GM23338 (cell line): ENCODE measurements around the gene ADAMTS13. TPM values are rescaled to one million over a fixed set of nuclear protein-coding genes. Genes with fewer than 3 reads are reported as not detected.

Experiments used
- ATAC-seq: fragments of 200-7000 bp; cut with Tn5 transposase; 3 replicates; pipeline ENCODE4 v1.9.1; 2020
- DNase-seq: peaks from one replicate; pipeline ENCODE4 v3.0.0-alpha.2; 2015; ENCODE audit warnings: low spot score
- H2AFZ ChIP-seq: fragments of 200-600 bp; sonication (generic); 2 replicates; pipeline ENCODE4 v1.8.0; 2016; ENCODE audit warnings: antibody characterized with exemption, mild to moderate bottlenecking, moderate library complexity
- H3F3A ChIP-seq: fragments of 200-600 bp; sonication (generic); replicated peaks from 2 replicates; pipeline ENCODE4 v1.8.0; 2017; ENCODE audit warnings: antibody characterized with exemption, mixed run types, low read depth
- H3K27ac ChIP-seq: fragments of 200-600 bp; sonication (generic); 2 replicates; pipeline ENCODE4 v1.6.1; 2016; ENCODE audit warnings: low read depth
- H3K27me3 ChIP-seq: fragments of 200-600 bp; sonication (generic); 2 replicates; pipeline ENCODE4 v1.8.0; 2016; ENCODE audit warnings: mild to moderate bottlenecking, mixed run types, moderate library complexity; ENCODE audit not compliant: insufficient read depth
- H3K36me3 ChIP-seq: fragments of 200-600 bp; sonication (generic); 2 replicates; pipeline ENCODE4 v1.8.0; 2016; ENCODE audit warnings: mild to moderate bottlenecking; ENCODE audit not compliant: insufficient read depth
- H3K4me1 ChIP-seq: fragments of 200-600 bp; sonication (generic); 2 replicates; pipeline ENCODE4 v1.8.0; 2016; ENCODE audit warnings: mild to moderate bottlenecking, moderate library complexity; ENCODE audit not compliant: insufficient read depth
- H3K4me2 ChIP-seq: fragments of 200-600 bp; sonication (generic); 2 replicates; pipeline ENCODE4 v1.7.1; 2017; ENCODE audit warnings: mixed run types
- H3K4me3 ChIP-seq: fragments of 200-600 bp; sonication (generic); 2 replicates; pipeline ENCODE4 v1.6.1; 2016; ENCODE audit warnings: mixed run types
- H3K79me2 ChIP-seq: fragments of 200-600 bp; sonication (generic); replicated peaks from 2 replicates; pipeline ENCODE4 v1.8.0; 2017; ENCODE audit warnings: mild to moderate bottlenecking; ENCODE audit not compliant: insufficient read depth
- H3K9me2 ChIP-seq: fragments of 200-600 bp; sonication (generic); 2 replicates; pipeline ENCODE4 v1.8.0; 2017; ENCODE audit not compliant: insufficient read depth
- H4K20me1 ChIP-seq: fragments of 200-600 bp; sonication (generic); replicated peaks from 2 replicates; pipeline ENCODE4 v1.8.0; 2017; ENCODE audit warnings: mild to moderate bottlenecking; ENCODE audit not compliant: insufficient read depth
- H3K27ac Mint-ChIP-seq: 2 replicates; pipeline ENCODE4 v1.8.0; 2020; ENCODE audit warnings: inconsistent platforms, mild to moderate bottlenecking, moderate library complexity, mixed read lengths
- H3K27me3 Mint-ChIP-seq: 3 replicates; pipeline ENCODE4 v1.8.0; 2022; ENCODE audit warnings: low read depth, mild to moderate bottlenecking, moderate library complexity, mixed read lengths, inconsistent platforms; ENCODE audit not compliant: insufficient read depth, poor library complexity
- H3K36me3 Mint-ChIP-seq: 3 replicates; pipeline ENCODE4 v1.8.0; 2021; ENCODE audit warnings: low read depth, mild to moderate bottlenecking, inconsistent platforms, moderate library complexity, mixed read lengths
- H3K4me1 Mint-ChIP-seq: 3 replicates; pipeline ENCODE4 v1.8.0; 2020; ENCODE audit warnings: mild to moderate bottlenecking, inconsistent platforms, mixed read lengths
- H3K4me3 Mint-ChIP-seq: 3 replicates; pipeline ENCODE4 v1.8.0; 2021; ENCODE audit warnings: moderate library complexity, mild to moderate bottlenecking, inconsistent platforms, mixed read lengths
- H3K9me3 Mint-ChIP-seq: 3 replicates; pipeline ENCODE4 v1.8.0; 2020; ENCODE audit warnings: moderate library complexity, mild to moderate bottlenecking, inconsistent platforms, mixed read lengths
- CREB1 ChIP-seq: fragments of 250-450 bp; sonication (Bioruptor Pico); IDR thresholded peaks from 2 replicates; pipeline ENCODE4 v1.5.0; 2020; ENCODE audit warnings: low read depth, mild to moderate bottlenecking, moderate library complexity
- EZH2 ChIP-seq: fragments of 200-600 bp; sonication (generic); IDR thresholded peaks from one replicate; pipeline ENCODE4 v1.8.0; 2017; ENCODE audit warnings: antibody characterized with exemption, mild to moderate bottlenecking, low read depth; ENCODE audit not compliant: unreplicated experiment
- EZH2phosphoT487 ChIP-seq: fragments of 200-600 bp; sonication (generic); IDR thresholded peaks from one replicate; pipeline ENCODE4 v1.8.1; 2018; ENCODE audit warnings: antibody characterized with exemption; ENCODE audit not compliant: unreplicated experiment
- POLR2AphosphoS5 ChIP-seq: IDR thresholded peaks from 2 replicates; pipeline ENCODE4 v1.6.1; 2016; ENCODE audit warnings: antibody characterized with exemption, low read depth
- STAT1 ChIP-seq: IDR thresholded peaks from one replicate; pipeline ENCODE4 v1.6.1; 2016; ENCODE audit warnings: antibody characterized with exemption; ENCODE audit not compliant: unreplicated experiment
- ZNF114 ChIP-seq: fragments of 250-450 bp; sonication (Bioruptor Pico); IDR thresholded peaks from 2 replicates; pipeline ENCODE4 v1.5.0; 2020; ENCODE audit warnings: mild to moderate bottlenecking, moderate library complexity
- polyA plus RNA-seq: library from polyadenylated mRNA; unstranded; fragments of >200 nt; fragmentation: Nextera tagmentation; extraction: Ambion mirVana; gene quantifications from 2 replicates; pipeline ENCODE4 v1.2.1, GENCODE V29; 2016
- total RNA-seq: library from RNA; depleted of rRNA; stranded (reverse); fragments of >200 nt; shearing (Covaris generic); gene quantifications from 2 replicates; pipeline ENCODE4 v1.2.3, GENCODE V29; 2014
- TF ChIP-seq, protein P1 (sequence below), 2 experiments: fragments of 200-600 bp in 1 of 2; sonication (generic) in 1 of 2; conservative IDR thresholded peaks; 2 replicates each; pipeline versions ENCODE4 v1.5.1 to v1.6.1; 2016 to 2017; ENCODE audit warnings: antibody characterized with exemption in 2 of 2, low read depth in 2 of 2, mild to moderate bottlenecking in 2 of 2, moderate library complexity in 1 of 2
- TF ChIP-seq, protein P2 (sequence below): fragments of 250-450 bp; sonication (Bioruptor Pico); IDR thresholded peaks from 2 replicates; pipeline ENCODE4 v1.5.0; 2020; ENCODE audit warnings: mild to moderate bottlenecking, moderate library complexity
- TF ChIP-seq, protein P3 (sequence below): IDR thresholded peaks from 2 replicates; pipeline ENCODE4 v1.6.1; 2016; ENCODE audit warnings: antibody characterized with exemption
- TF ChIP-seq, protein P4 (sequence below): IDR thresholded peaks from one replicate; pipeline ENCODE4 v1.6.1; 2018; ENCODE audit warnings: antibody characterized with exemption; ENCODE audit not compliant: unreplicated experiment

The ADAMTS13 gene
- total and polyA plus RNA-seq, 2 experiments from 2014 or later = 6.0 TPM

DNA sequence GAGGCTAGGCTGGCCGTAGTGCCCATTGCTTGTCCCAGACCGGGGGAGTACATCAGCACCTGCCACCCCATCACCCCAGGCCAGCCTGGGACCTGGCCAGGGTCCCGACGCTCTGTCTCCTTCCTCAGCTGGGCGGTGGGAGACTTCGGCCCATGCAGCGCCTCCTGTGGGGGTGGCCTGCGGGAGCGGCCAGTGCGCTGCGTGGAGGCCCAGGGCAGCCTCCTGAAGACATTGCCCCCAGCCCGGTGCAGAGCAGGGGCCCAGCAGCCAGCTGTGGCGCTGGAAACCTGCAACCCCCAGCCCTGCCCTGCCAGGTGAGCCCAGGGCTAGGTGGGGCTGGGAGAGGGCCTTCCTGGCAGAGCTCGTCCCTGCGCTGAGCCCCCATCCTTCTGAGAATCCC is 21.1 kb downstream of the ADAMTS13 start (continued):
- TF ChIP-seq, protein P1, sequence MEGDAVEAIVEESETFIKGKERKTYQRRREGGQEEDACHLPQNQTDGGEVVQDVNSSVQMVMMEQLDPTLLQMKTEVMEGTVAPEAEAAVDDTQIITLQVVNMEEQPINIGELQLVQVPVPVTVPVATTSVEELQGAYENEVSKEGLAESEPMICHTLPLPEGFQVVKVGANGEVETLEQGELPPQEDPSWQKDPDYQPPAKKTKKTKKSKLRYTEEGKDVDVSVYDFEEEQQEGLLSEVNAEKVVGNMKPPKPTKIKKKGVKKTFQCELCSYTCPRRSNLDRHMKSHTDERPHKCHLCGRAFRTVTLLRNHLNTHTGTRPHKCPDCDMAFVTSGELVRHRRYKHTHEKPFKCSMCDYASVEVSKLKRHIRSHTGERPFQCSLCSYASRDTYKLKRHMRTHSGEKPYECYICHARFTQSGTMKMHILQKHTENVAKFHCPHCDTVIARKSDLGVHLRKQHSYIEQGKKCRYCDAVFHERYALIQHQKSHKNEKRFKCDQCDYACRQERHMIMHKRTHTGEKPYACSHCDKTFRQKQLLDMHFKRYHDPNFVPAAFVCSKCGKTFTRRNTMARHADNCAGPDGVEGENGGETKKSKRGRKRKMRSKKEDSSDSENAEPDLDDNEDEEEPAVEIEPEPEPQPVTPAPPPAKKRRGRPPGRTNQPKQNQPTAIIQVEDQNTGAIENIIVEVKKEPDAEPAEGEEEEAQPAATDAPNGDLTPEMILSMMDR (conservative IDR thresholded peaks at IDR 0.05; ENCODE audit: low read depth in 2 of 2) = peak in 1 of 2 experiments; percentile 21; a peak in 2 of 4 replicates
- no peak for TF ChIP-seq EZH2

DNA sequence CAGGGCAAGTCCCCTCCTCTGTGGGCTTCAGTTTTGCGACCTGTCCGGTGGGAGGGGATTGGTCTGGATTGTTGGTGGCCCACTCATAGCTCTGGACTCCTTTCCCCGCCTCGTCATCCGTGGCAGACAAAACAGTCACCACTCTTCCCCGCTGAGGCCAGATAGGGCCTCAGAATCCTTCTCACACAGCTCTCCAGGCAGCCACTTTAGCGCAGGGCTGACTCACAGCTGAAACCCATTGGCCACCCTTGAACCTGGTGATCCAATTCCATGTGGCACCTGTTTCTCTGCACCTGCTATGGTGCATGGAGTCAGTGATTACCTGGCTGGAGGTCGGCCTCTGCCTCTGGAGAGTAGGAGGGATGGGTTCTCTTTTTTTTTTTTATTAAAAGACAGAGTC is 21.8 kb downstream of the ADAMTS13 start:
- Histone ChIP-seq H3K4me3 (no peak overlapping the region), H3K27me3 (no peaks in the 10 kb centered on the region), H3K27ac (no peak overlapping the region), H4K20me1 (no peaks in the 10 kb centered on the region), H3K79me2 (no peaks in the 10 kb centered on the region), H3K9me2 (no peaks in the 10 kb centered on the region), H3F3A (no peaks in the 10 kb centered on the region), H2AFZ (no peak overlapping the region), H3K4me1 (no peaks in the 10 kb centered on the region), H3K4me2 (no peak overlapping the region), H3K36me3 (no peaks in the 10 kb centered on the region)
- H3K36me3 Mint-ChIP-seq = no peaks in the 10 kb centered on the region; the same call in 2 of the 3 replicates
- no peak for DNase-seq
- H3K27me3 Mint-ChIP-seq = peaks cover 2% of the 10 kb centered on the region
- TF ChIP-seq, protein P2, sequence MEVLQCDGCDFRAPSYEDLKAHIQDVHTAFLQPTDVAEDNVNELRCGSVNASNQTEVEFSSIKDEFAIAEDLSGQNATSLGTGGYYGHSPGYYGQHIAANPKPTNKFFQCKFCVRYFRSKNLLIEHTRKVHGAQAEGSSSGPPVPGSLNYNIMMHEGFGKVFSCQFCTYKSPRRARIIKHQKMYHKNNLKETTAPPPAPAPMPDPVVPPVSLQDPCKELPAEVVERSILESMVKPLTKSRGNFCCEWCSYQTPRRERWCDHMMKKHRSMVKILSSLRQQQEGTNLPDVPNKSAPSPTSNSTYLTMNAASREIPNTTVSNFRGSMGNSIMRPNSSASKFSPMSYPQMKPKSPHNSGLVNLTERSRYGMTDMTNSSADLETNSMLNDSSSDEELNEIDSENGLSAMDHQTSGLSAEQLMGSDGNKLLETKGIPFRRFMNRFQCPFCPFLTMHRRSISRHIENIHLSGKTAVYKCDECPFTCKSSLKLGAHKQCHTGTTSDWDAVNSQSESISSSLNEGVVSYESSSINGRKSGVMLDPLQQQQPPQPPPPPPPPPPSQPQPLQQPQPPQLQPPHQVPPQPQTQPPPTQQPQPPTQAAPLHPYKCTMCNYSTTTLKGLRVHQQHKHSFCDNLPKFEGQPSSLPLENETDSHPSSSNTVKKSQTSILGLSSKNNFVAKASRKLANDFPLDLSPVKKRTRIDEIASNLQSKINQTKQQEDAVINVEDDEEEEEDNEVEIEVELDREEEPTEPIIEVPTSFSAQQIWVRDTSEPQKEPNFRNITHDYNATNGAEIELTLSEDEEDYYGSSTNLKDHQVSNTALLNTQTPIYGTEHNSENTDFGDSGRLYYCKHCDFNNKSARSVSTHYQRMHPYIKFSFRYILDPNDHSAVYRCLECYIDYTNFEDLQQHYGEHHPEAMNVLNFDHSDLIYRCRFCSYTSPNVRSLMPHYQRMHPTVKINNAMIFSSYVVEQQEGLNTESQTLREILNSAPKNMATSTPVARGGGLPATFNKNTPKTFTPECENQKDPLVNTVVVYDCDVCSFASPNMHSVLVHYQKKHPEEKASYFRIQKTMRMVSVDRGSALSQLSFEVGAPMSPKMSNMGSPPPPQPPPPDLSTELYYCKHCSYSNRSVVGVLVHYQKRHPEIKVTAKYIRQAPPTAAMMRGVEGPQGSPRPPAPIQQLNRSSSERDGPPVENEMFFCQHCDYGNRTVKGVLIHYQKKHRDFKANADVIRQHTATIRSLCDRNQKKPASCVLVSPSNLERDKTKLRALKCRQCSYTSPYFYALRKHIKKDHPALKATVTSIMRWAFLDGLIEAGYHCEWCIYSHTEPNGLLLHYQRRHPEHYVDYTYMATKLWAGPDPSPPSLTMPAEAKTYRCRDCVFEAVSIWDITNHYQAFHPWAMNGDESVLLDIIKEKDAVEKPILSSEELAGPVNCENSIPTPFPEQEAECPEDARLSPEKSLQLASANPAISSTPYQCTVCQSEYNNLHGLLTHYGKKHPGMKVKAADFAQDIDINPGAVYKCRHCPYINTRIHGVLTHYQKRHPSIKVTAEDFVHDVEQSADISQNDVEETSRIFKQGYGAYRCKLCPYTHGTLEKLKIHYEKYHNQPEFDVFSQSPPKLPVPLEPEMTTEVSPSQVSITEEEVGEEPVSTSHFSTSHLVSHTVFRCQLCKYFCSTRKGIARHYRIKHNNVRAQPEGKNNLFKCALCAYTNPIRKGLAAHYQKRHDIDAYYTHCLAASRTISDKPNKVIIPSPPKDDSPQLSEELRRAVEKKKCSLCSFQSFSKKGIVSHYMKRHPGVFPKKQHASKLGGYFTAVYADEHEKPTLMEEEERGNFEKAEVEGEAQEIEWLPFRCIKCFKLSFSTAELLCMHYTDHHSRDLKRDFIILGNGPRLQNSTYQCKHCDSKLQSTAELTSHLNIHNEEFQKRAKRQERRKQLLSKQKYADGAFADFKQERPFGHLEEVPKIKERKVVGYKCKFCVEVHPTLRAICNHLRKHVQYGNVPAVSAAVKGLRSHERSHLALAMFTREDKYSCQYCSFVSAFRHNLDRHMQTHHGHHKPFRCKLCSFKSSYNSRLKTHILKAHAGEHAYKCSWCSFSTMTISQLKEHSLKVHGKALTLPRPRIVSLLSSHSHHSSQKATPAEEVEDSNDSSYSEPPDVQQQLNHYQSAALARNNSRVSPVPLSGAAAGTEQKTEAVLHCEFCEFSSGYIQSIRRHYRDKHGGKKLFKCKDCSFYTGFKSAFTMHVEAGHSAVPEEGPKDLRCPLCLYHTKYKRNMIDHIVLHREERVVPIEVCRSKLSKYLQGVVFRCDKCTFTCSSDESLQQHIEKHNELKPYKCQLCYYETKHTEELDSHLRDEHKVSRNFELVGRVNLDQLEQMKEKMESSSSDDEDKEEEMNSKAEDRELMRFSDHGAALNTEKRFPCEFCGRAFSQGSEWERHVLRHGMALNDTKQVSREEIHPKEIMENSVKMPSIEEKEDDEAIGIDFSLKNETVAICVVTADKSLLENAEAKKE (CRISPR knock-in tag) = no peak
- TF ChIP-seq EZH2phosphoT487 = no peak
- no peak for TF ChIP-seq CREB1 (CRISPR knock-in tag)
- TF ChIP-seq, protein P3, sequence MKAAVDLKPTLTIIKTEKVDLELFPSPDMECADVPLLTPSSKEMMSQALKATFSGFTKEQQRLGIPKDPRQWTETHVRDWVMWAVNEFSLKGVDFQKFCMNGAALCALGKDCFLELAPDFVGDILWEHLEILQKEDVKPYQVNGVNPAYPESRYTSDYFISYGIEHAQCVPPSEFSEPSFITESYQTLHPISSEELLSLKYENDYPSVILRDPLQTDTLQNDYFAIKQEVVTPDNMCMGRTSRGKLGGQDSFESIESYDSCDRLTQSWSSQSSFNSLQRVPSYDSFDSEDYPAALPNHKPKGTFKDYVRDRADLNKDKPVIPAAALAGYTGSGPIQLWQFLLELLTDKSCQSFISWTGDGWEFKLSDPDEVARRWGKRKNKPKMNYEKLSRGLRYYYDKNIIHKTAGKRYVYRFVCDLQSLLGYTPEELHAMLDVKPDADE = no peak
- no peak for TF ChIP-seq ZNF114 (CRISPR knock-in tag)
- TF ChIP-seq, protein P4, sequence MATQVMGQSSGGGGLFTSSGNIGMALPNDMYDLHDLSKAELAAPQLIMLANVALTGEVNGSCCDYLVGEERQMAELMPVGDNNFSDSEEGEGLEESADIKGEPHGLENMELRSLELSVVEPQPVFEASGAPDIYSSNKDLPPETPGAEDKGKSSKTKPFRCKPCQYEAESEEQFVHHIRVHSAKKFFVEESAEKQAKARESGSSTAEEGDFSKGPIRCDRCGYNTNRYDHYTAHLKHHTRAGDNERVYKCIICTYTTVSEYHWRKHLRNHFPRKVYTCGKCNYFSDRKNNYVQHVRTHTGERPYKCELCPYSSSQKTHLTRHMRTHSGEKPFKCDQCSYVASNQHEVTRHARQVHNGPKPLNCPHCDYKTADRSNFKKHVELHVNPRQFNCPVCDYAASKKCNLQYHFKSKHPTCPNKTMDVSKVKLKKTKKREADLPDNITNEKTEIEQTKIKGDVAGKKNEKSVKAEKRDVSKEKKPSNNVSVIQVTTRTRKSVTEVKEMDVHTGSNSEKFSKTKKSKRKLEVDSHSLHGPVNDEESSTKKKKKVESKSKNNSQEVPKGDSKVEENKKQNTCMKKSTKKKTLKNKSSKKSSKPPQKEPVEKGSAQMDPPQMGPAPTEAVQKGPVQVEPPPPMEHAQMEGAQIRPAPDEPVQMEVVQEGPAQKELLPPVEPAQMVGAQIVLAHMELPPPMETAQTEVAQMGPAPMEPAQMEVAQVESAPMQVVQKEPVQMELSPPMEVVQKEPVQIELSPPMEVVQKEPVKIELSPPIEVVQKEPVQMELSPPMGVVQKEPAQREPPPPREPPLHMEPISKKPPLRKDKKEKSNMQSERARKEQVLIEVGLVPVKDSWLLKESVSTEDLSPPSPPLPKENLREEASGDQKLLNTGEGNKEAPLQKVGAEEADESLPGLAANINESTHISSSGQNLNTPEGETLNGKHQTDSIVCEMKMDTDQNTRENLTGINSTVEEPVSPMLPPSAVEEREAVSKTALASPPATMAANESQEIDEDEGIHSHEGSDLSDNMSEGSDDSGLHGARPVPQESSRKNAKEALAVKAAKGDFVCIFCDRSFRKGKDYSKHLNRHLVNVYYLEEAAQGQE = no peak
- no peak for TF ChIP-seq POLR2AphosphoS5
- TF ChIP-seq STAT1 = no peak
- no peak overlapping the region for H3K4me3 Mint-ChIP-seq
- H3K27ac Mint-ChIP-seq = no peak overlapping the region
- no peak for ATAC-seq
- H3K9me3 Mint-ChIP-seq = no peaks in the 10 kb centered on the region
- no peaks in the 10 kb centered on the region for H3K4me1 Mint-ChIP-seq
